HG03575 (cell line): ENCODE results near the gene RFC3.

Experiments used
- ATAC-seq: cut with Tn5 transposase; IDR thresholded peaks from one replicate; pipeline ENCODE4 v1.9.1; 2021; ENCODE audit not compliant: unreplicated experiment, insufficient number of reproducible peaks, low FRiP score; ENCODE audit errors: extremely low read depth

RFC3 gene

DNA sequence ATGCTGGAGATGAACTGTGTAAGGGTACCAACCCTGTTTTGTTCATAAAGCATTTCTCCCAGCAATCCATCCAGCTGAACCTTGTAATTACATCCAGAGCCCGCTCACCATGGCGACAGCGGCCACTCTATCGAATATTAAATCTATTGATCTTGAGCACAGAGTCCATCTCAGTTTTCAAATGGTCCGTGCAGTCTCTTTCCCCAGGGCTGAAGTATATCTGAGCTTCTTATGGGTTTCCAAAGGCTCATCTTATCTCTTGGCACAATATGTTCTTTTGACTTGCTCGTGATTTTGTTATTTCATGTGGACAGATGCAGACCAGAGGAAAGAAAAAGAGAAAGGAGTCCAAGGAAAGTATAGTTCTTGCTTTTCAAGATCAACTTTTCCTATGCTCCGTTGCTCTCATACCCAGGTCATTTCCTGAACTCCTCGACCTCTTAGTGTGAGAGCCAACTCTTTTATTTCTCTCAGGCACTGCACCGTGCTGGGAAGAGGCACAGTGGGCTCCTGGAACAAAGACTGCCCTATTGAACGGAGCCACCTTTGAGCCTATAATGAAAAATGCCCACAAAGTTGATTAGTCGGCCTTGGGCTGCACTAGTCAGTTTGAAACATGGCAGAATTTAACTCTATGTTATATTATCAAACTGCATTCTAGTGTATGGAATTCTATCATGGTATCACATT, 66.7 kb downstream of the RFC3 start:
- ATAC-seq = no peak
